Astrocyte of the cerebellum (primary cell): ENCODE data around the gene SORCS2.

Experiments used
- DNase-seq: peaks from one replicate; pipeline ENCODE4 v3.0.0-alpha.2; 2011; ENCODE audit warnings: low read depth
- H3K4me3 ChIP-seq: 2 replicates; pipeline ENCODE4 v1.5.1; 2011; ENCODE audit warnings: mild to moderate bottlenecking, low read depth, low read length, moderate library complexity
- CTCF ChIP-seq: IDR thresholded peaks from 2 replicates; pipeline ENCODE4 v1.5.1; 2012; ENCODE audit warnings: low read length, low read depth, moderate library complexity, mild to moderate bottlenecking; ENCODE audit errors: missing control alignments
- in situ Hi-C: cut with HindIII; loops from 2 replicates; pipeline ENCODE4 v1.10.0; 2017; ENCODE audit warnings: low sequenced_read_pairs

The SORCS2 gene

GRCh38 chr4:7427831-7428260 is 235.5 kb downstream of the SORCS2 start:
- in situ Hi-C loops: no loop called here
- no peak for TF ChIP-seq CTCF
- DNase-seq: no peak

GRCh38 chr4:7428261-7429068 is 236.1 kb downstream of the SORCS2 start:
- in situ Hi-C loops: no loop called here
- TF ChIP-seq CTCF: no peak
- H3K4me3 ChIP-seq: no peak overlapping the region
- DNase-seq: no peak

More at GRCh38 chr4:7427831-7428260, 235.5 kb downstream of the SORCS2 start:
- H3K4me3 ChIP-seq: no peak overlapping the region

- H3K4me3 ChIP-seq: no peak overlapping the region
- DNase-seq: no peak
- in situ Hi-C loops: no loop called here
- TF ChIP-seq CTCF: no peak
These were observed 236.7 kb downstream of the SORCS2 start for GRCh38 chr4:7429069-7429416.

- no peak for TF ChIP-seq CTCF
- no peak for DNase-seq
- no peak overlapping the region for H3K4me3 ChIP-seq
- in situ Hi-C loops: no loop called here
These were observed 237.3 kb downstream of the SORCS2 start for GRCh38 chr4:7429601-7430078.

- H3K4me3 ChIP-seq: no peak overlapping the region
- in situ Hi-C loops: no loop called here
- no peak for TF ChIP-seq CTCF
- no peak for DNase-seq
These were observed 238.1 kb downstream of the SORCS2 start for GRCh38 chr4:7430368-7430964.

GRCh38 chr4:7430965-7431695 is 238.8 kb downstream of the SORCS2 start:
- in situ Hi-C loops: no loop called here
- H3K4me3 ChIP-seq: no peak overlapping the region
- DNase-seq: no peak
- TF ChIP-seq CTCF: no peak
